Cardiac septum (tissue), 1 donor: ENCODE measurements around the gene HEG1. TPM values are rescaled to one million over a fixed set of nuclear protein-coding genes. Genes with fewer than 3 reads are reported as not detected.

ENCODE experiments used
- DNase-seq: peaks from one replicate; pipeline ENCODE4 v3.0.0-alpha.2; 2020; ENCODE audit warnings: low spot score
- intact Hi-C: fragments of 100-400 bp; cut with DNase I; formaldehyde crosslinking; loops from one replicate; pipeline ENCODE4 v1.14.0; 2022
- total RNA-seq: library from RNA; stranded (reverse); fragmentation: NEBNext Ultra II Directional; extraction: Animal tissue kit (Norgen Biotek cat#: 25700); gene quantifications from one replicate; pipeline ENCODE4 v1.2.1, GENCODE V29; 2021
- donor health status: DM: no; HTN: no; CAD: no.

HEG1 gene
- total RNA-seq, 1 donor from 2014 or later: 151 TPM

GRCh38 chr3:125025642-125026041 is 30.2 kb downstream of the HEG1 start:
- intact Hi-C loops: loop anchor here (2.0 kb wide), 1 partner anchor 29 kb away; the partner anchor contains the start of gene HEG1
- DNase-seq: no peak

- DNase-seq: peak; percentile 78
- intact Hi-C loops: loop anchor here (2.0 kb wide), 1 partner anchor 30 kb away; the partner anchor contains the start of gene HEG1
Measured at GRCh38 chr3:125024817-125025216, 31.0 kb downstream of the HEG1 start.

GRCh38 chr3:125023833-125024555 is 31.8 kb downstream of the HEG1 start:
- intact Hi-C loops: loop anchor here (2.0 kb wide), 1 partner anchor 31 kb away; the partner anchor contains the start of gene HEG1
- DNase-seq: no peak

- intact Hi-C loops: no loop called here
- no peak for DNase-seq
Measured at GRCh38 chr3:125022206-125022605, 33.6 kb downstream of the HEG1 start.

- intact Hi-C loops: no loop called here
- no peak for DNase-seq
Measured at GRCh38 chr3:125019271-125019670, 36.5 kb downstream of the HEG1 start.

- no peak for DNase-seq
- intact Hi-C loops: no loop called here
Measured at GRCh38 chr3:125017406-125017805, 38.4 kb downstream of the HEG1 start.

- intact Hi-C loops: no loop called here
- no peak for DNase-seq
Measured at GRCh38 chr3:125014570-125015179, 41.1 kb downstream of the HEG1 start.

GRCh38 chr3:125013095-125013494 is 42.7 kb downstream of the HEG1 start:
- intact Hi-C loops: no loop called here
- no peak for DNase-seq

GRCh38 chr3:125011941-125012340 is 43.9 kb downstream of the HEG1 start:
- intact Hi-C loops: no loop called here
- DNase-seq: no peak

GRCh38 chr3:125010393-125010792 is 45.4 kb downstream of the HEG1 start:
- DNase-seq: no peak
- intact Hi-C loops: no loop called here

GRCh38 chr3:125008766-125009165 is 47.0 kb downstream of the HEG1 start:
- intact Hi-C loops: no loop called here

GRCh38 chr3:125006291-125006731 is 49.5 kb downstream of the HEG1 start:
- no peak for DNase-seq
- intact Hi-C loops: no loop called here

More at GRCh38 chr3:125008766-125009165, 47.0 kb downstream of the HEG1 start:
- DNase-seq: no peak

- intact Hi-C loops: no loop called here
Measured at GRCh38 chr3:125005676-125006075, 50.1 kb downstream of the HEG1 start.

GRCh38 chr3:125005222-125005621 is 50.6 kb downstream of the HEG1 start:
- intact Hi-C loops: no loop called here
- no peak for DNase-seq

More at GRCh38 chr3:125005676-125006075, 50.1 kb downstream of the HEG1 start:
- DNase-seq: no peak

- intact Hi-C loops: no loop called here
- DNase-seq: no peak
Measured at GRCh38 chr3:125003859-125004595, 51.8 kb downstream of the HEG1 start.

- DNase-seq: no peak
- intact Hi-C loops: no loop called here
Measured at GRCh38 chr3:125003369-125003853, 52.4 kb downstream of the HEG1 start.

- DNase-seq: no peak
- intact Hi-C loops: no loop called here
Measured at GRCh38 chr3:125002414-125003368, 53.1 kb downstream of the HEG1 start.

GRCh38 chr3:125001557-125002413 is 54.0 kb downstream of the HEG1 start:
- intact Hi-C loops: no loop called here
- DNase-seq: no peak
